NT2/D1 (cell line): ENCODE measurements around the gene PRCD.
"Not testable (repeated sequence)": the region's sequence is repeated elsewhere in the genome, so short reads cannot be mapped to it uniquely, and the experiment has no call there.

ENCODE experiments used
- DNase-seq: peaks from one replicate; pipeline ENCODE4 v3.0.0-alpha.2; 2011; ENCODE audit warnings: low read depth, low spot score
- H3K27me3 ChIP-seq: 2 replicates; pipeline ENCODE4 v1.6.0; 2011; ENCODE audit warnings: mild to moderate bottlenecking; ENCODE audit not compliant: insufficient read length, insufficient read depth
- H3K36me3 ChIP-seq: 2 replicates; pipeline ENCODE4 v1.6.1; 2011; ENCODE audit warnings: mild to moderate bottlenecking, low read length, mixed read lengths; ENCODE audit not compliant: insufficient read depth, insufficient read length
- H3K4me1 ChIP-seq: 2 replicates; pipeline ENCODE4 v1.5.1; 2011; ENCODE audit not compliant: insufficient read depth, insufficient read length
- H3K4me3 ChIP-seq: 2 replicates; pipeline ENCODE4 v1.5.1; 2011; ENCODE audit warnings: low read depth; ENCODE audit not compliant: insufficient read length
- H3K9ac ChIP-seq: 2 replicates; pipeline ENCODE4 v1.6.0; 2011; ENCODE audit warnings: low read depth; ENCODE audit not compliant: insufficient read length
- H3K9me3 ChIP-seq: 2 replicates; pipeline ENCODE4 v1.5.1; 2011; ENCODE audit warnings: mild to moderate bottlenecking, low read length; ENCODE audit not compliant: insufficient read depth
- SUZ12 ChIP-seq: IDR thresholded peaks from 2 replicates; pipeline ENCODE4 v1.6.1; 2011; ENCODE audit not compliant: insufficient read length, insufficient read depth; ENCODE audit errors: extremely low read depth
- YY1 ChIP-seq: IDR thresholded peaks from 2 replicates; pipeline ENCODE4 v1.6.1; 2011; ENCODE audit not compliant: insufficient read length, insufficient read depth
- ZNF274 ChIP-seq: IDR thresholded peaks from 2 replicates; pipeline ENCODE4 v1.6.1; 2011; ENCODE audit warnings: mild to moderate bottlenecking, low read depth, low read length

PRCD gene

DNA sequence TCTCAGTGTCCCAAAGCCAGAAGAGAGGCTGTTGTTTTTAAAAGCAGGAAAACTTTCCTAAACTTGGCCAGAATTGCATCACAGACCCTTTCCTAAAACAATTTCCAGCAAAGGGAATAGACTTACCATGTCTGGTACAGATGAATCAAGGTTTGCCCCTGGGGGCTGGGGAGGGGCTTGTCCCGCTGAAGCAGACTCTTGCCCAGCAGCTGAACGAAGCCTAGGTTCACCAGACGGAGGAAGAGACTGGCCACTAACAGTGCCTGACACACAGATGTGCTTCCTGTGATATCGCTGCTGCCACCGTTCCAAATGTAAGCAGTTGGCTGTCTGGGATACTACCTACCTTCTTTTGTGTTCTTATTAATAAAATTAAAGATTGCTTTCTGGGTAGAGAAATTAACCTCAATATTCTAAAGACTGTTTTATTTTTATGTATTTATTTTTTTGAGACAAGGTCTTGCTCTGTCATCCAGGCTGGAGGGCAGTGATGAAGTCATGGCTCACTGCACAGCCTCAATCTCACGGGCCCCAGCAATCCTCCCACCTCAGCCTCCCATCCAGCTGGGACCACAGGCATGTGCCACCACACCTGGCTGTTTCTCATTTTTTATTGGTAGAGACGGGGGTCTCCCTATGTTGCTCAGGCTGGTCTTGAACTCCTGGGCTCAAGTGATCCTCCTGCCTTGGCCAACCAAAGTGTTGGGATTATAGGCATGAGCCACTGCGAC is 13.5 kb downstream of the PRCD start:
- no peak for DNase-seq
- no peak overlapping the region for H3K9ac ChIP-seq
- no peak for TF ChIP-seq ZNF274
- no peak for TF ChIP-seq SUZ12
- no peak for TF ChIP-seq YY1
- peaks cover 6% of the 10 kb centered on the region for H3K36me3 ChIP-seq
- H3K9me3 ChIP-seq: no peaks in the 10 kb centered on the region
- H3K4me3 ChIP-seq: no peak overlapping the region
- no peaks in the 10 kb centered on the region for H3K27me3 ChIP-seq
- H3K4me1 ChIP-seq: peaks cover 3% of the 10 kb centered on the region

DNA sequence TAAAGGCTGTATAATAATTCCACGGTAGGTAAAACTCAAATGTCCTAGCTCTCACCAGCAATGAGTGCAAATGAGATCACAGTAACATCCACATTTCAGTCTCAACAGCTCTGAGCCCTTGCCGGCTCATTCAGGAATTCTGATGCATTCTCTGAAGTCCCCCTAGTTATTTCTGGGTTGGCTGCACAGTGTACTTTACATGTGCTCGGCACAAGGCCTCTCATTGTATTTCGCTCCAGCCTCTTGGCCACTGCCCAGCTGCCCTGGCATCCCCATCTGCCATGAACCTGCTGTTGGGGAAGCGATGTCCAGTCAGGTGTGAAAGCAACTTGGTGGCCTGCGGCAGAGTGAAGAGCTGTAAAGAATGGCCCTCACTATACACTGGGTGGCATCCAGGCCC is 14.3 kb downstream of the PRCD start:
- no peaks in the 10 kb centered on the region for H3K27me3 ChIP-seq
- peaks cover 3% of the 10 kb centered on the region for H3K4me1 ChIP-seq
- H3K9ac ChIP-seq: no peak overlapping the region
- H3K9me3 ChIP-seq: no peaks in the 10 kb centered on the region
- DNase-seq: no peak
- TF ChIP-seq ZNF274: no peak
- no peak for TF ChIP-seq YY1
- no peak for TF ChIP-seq SUZ12
- H3K4me3 ChIP-seq: no peak overlapping the region
- peaks cover 13% of the 10 kb centered on the region for H3K36me3 ChIP-seq

DNA sequence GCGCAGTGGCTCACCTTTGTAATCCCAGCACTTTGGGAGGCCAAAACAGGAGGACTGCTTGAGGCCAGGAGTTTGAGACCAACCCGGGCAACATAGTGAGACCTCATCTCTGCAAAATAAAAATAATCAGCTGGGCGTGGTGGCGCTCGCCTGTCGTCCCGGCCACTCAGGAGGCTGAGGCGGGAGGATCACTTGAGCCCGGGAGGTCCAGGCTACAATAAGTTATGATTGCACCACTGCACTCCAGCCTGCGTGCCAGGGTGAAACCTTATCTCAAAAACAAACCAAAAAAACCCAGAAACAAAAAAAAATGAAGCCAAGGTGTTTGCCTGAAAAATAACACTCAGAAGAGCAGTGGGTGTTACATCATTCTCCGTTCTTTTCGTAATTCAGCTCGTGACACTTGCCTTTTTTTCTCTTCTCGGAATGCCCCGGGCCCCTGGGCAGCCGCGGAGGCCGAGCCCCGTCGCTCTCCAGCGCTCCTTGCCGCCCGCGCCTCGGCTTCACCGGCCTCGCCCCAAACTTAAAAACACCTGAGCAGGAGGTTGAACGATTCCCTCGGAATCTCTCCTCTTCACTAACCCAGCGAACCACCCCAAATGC is 17.0 kb downstream of the PRCD start:
- peaks cover 40% of the 10 kb centered on the region for H3K36me3 ChIP-seq
- peak overlapping the region; percentile 98 for H3K4me3 ChIP-seq
- H3K27me3 ChIP-seq: no peaks in the 10 kb centered on the region
- DNase-seq: no peak
- H3K4me1 ChIP-seq: no peaks in the 10 kb centered on the region
- TF ChIP-seq ZNF274: no peak
- TF ChIP-seq YY1: no peak
- TF ChIP-seq SUZ12: no peak
- peak overlapping the region; percentile 99 for H3K9ac ChIP-seq
- no peaks in the 10 kb centered on the region for H3K9me3 ChIP-seq

DNA sequence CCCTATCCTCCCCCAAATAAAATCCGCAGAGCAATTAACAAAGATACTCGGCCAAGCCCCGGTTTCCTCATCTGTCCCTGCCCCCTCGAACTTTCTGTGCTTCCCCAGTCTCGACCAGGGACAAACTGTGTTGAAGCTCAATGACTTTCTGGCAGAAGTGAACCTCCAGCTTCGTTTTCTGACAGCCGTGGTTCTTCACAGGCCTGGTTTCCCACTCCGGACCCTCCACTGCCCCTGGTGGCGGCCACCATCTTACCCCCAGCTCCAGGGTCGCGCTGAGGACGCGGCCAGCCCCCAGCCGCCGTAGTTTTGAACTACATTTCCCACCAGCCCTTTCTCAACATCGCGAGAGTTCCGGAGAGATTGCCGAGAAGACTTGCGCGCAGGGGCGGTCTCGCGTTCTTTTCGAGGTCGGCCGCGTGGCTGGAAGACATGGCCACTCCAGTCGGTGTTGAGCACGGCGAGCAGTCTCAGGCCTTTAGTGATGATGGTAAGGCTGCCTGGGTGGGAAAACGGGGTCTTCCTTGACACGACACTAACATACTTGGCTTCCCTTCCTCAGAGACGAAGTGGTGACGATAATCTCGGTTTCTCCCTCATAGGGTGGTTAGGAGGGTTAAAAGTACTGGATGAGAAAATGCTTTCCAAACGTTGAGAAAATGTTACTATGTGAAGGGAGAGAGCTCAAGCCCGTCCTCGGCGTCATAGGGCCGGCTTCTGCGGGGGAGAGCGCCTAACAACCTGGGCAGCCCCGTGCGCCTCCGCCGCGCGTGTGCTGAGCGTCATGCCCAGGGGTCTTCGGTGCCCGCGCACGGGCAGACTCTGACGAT is 17.7 kb downstream of the PRCD start:
- no peaks in the 10 kb centered on the region for H3K27me3 ChIP-seq
- peak overlapping the region; percentile 98 for H3K4me3 ChIP-seq
- H3K9ac ChIP-seq: peak overlapping the region; percentile 99
- peaks cover 2% of the 10 kb centered on the region for H3K4me1 ChIP-seq
- peak; percentile 95 for DNase-seq
- TF ChIP-seq ZNF274 (no peak), YY1 (peak; percentile 61)
- H3K36me3 ChIP-seq: peaks cover 45% of the 10 kb centered on the region
- no peaks in the 10 kb centered on the region for H3K9me3 ChIP-seq

DNA sequence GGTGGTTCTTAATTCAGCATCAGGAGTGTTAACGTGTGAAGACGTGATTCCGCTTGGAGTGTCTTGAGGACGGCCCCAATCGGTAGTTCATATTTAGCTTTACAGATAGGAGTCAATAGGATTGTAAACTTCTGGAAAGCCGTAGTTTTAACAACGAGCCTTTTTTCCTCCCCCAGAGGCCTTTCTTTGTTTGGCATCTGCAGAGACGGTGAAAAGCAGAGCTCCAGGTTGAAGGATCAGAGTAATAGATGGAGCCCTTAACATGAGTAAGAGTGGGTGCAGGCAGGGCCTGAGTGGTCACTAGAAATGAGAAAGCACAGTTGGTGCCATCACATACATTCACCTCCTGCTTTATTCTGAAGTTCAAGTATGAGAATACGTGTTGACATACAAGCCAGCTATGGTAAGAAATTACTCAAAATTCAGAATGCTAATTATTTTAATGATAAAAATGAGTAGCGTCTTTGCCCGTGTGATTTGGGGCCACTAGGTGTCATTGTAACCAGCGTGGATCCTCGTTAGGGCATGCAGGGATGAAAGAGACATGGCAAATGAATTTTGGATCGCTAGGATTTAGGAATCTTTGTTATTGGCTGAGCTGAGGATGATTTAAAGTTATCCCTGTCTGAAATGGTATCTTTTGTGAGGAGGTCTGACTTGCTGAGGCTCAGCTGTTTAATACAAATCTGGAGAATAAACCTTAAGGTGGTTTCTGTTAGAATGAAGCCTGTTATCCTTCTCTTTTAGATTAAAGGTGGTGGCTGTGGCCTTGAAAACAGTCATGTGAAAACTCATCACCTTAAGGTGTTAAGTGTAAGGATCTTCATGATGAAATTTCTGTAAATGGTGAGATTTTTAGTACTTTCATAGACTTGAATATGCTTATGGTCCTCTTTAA is 18.6 kb downstream of the PRCD start:
- Histone ChIP-seq H3K4me1 (peaks cover 2% of the 10 kb centered on the region), H3K27me3 (no peaks in the 10 kb centered on the region), H3K9me3 (no peaks in the 10 kb centered on the region), H3K36me3 (peaks cover 52% of the 10 kb centered on the region), H3K9ac (peak overlapping the region; percentile 99), H3K4me3 (peak overlapping the region; percentile 98)
- DNase-seq: no peak
- TF ChIP-seq SUZ12 (no peak), ZNF274 (no peak), YY1 (no peak)

DNA sequence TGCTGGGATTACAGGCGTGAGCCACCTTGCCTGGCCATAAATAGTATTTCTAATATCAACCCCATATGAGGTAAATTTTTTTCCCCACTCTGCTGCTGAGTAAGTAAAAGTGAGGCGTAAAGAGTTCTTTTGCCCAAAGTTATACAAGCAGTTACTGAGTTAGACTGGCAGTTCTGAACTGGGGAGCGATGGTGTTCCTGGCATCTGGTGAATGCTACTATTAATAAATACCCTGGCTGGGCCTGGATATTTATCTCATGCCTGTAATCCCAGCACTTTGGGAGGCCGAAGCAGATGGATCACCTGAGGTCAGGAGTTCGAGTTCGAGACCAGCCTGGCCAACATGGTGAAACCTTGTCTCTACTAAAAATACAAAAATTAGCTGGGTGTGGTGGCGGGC is 19.6 kb downstream of the PRCD start:
- Histone ChIP-seq H3K36me3 (peaks cover 58% of the 10 kb centered on the region), H3K4me3 (peak overlapping the region; percentile 98), H3K9ac (peak overlapping the region; percentile 99)
- not testable (repeated sequence) for H3K27me3 ChIP-seq, H3K4me1 ChIP-seq, H3K9me3 ChIP-seq, DNase-seq
